CD4-positive, alpha-beta T cell treated with Interleukin-17A for 4 hours (primary cell): ENCODE measurements around the gene UBB.

Experiments
- DNase-seq: peaks from one replicate; pipeline ENCODE4 v3.0.0-alpha.2; 2020; ENCODE audit warnings: mixed read lengths

Gene UBB

DNA sequence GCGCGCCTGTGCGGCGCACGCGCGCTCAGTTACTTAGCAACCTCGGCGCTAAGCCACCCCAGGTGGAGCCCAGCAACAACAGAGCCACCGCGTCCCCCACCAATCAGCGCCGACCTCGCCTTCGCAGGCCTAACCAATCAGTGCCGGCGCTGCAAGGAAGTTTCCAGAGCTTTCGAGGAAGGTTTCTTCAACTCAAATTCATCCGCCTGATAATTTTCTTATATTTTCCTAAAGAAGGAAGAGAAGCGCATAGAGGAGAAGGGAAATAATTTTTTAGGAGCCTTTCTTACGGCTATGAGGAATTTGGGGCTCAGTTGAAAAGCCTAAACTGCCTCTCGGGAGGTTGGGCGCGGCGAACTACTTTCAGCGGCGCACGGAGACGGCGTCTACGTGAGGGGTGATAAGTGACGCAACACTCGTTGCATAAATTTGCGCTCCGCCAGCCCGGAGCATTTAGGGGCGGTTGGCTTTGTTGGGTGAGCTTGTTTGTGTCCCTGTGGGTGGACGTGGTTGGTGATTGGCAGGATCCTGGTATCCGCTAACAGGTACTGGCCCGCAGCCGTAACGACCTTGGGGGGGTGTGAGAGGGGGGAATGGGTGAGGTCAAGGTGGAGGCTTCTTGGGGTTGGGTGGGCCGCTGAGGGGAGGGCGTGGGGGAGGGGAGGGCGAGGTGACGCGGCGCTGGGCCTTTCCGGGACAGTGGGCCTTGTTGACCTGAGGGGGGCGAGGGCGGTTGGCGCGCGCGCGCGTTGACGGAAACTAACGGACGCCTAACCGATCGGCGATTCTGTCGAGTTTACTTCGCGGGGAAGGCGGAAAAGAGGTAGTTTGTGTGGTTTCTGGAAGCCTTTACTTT is at the start of gene UBB:
UBB (plus strand) TSS at position 452 of the 856 bp plus-strand sequence. CDS start 817 bp downstream, outside the sequence.
- peak; percentile 93 for DNase-seq

- no peak for DNase-seq
Observed at GRCh38 chr17:16338391-16338790, 42.5 kb upstream of the UBB start.

DNA sequence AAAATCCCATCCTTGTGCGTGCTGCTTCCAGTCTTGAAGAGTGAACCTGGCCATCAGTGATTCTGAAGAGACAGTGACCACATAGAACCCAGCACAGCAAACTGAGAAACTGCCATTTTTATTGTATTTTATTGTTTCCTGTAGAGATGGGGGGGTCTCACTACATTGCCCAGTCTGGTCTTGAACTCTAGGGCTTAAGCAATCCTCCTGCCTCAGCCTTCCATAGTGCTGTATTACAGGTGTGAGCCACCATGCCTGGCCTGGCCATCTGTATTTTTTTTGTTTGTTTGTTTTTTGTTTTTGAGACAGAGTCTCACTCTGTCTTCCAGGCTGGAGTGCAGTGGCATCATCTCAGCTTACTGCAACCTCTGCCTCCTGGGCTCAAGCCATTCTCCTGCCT is 41.5 kb upstream of the UBB start:
- no peak for DNase-seq

DNA sequence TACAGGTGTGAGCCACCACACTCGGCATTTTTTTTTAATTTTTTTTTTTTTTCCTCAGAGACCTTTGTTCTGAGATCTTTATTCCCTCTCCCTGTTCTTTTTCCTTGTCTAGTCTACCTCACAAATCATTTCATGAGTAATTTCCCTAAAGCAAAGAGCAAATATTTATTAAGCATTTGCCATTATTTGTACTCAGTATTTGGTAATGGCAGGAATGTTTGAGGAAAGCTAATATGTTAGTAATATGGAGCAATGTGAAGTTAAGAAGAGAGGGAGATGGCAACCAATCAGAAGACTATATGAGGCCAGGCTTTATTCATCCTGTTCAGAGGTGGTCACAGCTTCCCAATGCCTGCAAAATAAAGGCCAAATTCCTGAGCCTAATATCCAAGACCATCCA is 40.9 kb upstream of the UBB start:
- DNase-seq, result no peak

- DNase-seq, result no peak
Observed at GRCh38 chr17:16342979-16343378, 37.9 kb upstream of the UBB start.

DNA sequence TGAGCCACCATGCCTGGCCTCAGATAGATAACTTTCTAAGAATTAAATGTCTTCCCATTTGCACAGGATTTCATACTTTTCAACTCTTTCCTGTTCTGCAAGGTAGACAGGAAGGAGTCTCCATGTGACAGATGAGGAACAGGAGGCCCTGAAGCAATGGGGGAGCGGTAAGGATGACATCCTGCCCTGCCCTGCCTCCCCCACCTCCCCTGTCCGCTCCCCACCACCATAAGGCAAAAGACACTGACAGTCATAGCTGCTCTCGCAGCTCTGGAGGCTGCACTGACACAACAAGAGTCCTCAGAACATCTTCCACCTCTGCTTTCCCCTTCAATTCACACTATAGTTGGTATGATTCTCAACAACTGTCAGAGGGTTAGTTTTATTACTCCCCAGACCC is 37.3 kb upstream of the UBB start:
- DNase-seq, result no peak

DNA sequence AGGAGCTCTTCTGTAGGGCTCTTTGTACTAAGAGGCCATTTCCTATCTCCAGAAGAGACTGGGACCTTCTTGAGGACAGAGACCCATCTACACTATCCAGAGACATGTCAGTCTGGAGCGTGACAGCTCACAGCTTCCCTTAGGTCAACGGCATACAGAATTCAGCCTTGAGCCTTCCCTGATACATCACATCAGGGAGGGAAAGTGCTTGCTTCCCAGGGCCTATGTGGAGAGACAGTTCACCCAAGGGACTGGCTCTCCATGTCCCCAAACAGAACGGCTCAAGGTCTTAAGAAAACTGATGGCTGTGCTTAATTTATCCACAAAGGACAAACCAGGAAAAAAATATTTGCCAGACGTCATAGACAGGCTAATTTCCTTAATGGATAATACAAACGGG is 35.3 kb upstream of the UBB start:
- DNase-seq, result no peak

DNA sequence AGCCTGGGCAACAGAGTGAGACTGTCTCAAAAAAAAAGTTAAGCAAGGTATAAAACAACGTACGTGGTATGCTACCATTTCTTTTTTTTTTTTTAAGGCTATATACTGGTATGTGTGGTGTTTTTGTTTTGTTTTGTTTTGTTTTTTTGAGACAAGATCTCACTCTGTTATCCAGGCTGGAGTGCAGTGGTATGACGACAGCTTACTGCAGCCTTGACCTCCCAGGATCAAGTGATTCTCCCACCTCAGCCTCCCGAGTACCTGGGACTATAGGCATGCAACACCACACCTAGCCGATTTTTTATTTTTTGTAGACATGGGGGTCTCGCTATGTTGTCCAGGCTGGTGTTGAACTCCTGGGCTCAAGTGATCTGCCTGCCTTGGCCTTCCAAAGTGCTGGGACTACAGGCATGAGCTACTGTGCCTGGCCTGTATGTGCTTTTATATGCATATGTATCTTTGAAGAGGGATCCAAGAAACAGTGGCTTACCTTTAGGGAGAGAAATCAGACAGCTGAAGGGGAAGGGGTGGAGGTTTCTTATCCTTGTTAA is 34.1 kb upstream of the UBB start:
- DNase-seq, result no peak

DNA sequence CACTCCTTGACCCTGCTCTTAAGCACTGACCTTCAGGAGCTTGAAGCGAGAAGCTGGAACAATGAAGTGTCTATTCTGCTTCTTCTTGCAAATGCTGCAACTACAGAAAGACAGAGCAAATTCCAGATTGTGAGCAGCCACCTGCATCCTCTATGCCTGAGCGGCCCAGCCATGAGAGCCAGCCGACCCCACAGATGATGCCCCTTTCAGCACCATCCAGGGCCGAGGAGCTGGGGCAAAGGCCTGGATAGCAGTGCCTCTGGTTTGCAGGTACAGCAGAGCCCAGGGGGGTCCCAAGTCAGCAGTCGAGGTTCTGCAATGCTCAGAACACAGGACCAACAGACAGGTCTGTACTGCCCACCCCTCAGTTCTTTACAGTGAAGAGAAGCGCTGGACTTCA is 32.3 kb upstream of the UBB start:
- no peak for DNase-seq

DNA sequence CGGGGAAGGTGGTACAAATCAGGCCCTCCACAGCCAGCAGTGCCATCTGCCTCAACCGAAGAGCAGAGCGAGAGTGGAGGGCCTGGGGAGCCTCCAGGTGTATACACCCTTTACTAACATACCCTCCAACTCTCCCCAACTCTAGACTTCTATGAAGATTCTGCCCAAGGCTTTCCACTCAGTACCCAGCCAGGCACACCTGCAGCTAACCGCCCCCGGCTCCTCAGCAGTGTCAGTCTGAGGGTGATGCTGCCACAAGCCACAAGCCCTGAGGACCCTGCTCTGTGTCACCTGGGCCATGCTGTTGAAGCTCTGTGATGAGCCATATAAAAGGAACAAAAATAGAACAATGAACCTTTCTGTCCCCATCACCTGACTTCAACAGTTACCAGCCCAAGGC is 31.5 kb upstream of the UBB start:
- no peak for DNase-seq

GRCh38 chr17:16351831-16352230 is 29.1 kb upstream of the UBB start:
- DNase-seq, result no peak

DNA sequence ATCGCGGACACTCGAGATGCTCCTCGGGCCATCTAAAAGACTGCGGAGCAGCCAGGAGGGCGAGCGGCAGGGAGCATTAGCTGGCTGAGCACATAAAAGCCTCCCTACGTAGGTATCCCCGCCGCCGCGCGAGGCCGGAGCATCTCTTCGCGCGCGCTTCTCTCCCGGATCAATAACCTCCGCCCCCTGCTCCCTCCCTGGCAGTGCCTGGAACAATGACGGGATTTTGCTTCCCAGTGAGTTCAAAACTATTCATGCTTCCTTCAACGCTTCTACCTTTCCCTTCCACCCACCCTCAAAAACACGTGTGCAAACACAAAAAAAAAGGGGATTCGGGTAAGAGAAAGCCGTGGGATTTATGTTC is 28.6 kb upstream of the UBB start:
- peak; percentile 53 for DNase-seq

DNA sequence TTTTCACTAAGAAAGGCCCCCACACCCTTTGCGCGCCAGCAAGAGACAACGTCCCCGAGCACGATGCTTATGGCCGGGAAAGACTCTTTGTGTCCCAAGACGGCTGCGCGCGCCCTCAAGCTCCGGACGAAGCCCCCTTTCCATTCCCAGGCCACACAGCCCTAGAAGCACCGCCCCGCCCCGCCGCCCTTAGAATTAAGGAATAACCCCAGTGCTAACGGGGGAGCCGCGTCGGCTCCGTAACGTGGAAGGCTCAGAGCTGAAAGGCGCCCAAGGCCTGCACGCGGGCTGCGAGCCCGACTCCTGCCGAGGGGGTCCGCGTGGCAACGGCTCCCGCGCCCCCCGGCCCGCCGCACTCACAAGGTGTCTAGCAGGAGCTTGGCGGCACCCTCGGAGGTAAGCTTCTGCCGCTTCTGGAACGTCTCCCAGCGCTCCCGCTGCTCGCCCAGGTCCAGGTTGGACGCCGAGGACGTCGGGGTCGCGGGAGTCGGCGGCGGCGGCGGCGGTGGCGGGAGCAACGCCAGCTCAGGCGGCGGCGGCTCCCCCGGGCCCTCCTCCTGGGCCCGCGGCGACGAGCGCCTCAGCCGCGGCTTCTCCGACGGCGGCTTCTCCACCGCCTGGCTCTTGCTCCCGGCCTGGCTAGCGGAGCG is 28.1 kb upstream of the UBB start:
- peak; percentile 56 for DNase-seq

DNA sequence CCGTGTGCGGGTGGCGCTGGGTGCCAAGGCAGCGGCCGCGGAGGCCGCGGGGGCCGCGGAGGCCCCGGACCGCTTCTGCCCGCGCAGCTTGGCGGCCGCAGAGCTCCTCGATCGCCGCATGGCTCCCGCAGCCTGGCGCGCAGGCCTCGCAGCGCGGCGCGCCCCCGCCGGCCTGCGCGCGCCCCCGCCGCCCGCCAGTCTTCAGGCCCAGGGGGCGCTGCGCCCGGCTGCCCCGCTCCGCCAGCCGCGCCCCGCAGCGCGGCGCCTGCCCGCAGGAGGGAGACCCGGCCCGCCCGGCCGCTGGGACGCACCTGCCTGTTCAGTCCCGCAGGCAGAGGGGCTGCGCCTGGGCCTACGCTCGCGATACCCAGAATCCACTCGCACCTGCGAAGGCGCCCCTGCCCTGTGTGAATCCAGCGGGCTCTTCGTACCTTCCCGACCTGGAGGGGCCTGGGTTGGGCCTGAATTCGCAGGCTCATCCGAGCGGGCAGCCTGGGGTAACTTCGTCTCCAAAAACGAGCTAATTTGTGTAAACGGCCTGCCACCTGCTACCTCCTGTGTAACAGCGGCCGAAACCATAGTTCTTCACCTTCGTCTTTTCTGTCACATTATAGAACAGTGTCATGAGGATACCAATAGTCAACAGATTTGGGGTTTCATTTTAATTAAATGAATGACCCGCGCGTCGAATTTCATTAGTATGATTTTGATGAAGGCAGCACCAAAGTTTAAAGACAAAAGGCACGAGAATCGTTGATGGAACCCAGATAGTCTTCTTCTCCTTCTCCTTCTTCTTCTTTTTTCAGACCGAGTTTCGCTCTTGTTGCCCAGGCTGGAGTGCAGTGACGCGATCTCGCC is 27.3 kb upstream of the UBB start, which contains the start of gene CENPV:
CENPV (minus strand) TSS at position 153 of the 858 bp plus-strand sequence; CDS start at position 120, 33 bp downstream.
- peak; percentile 79 for DNase-seq

- DNase-seq, result no peak
Observed at GRCh38 chr17:16354585-16354984, 26.3 kb upstream of the UBB start.

- DNase-seq, result no peak
Observed at GRCh38 chr17:16358394-16358793, 22.5 kb upstream of the UBB start.

DNA sequence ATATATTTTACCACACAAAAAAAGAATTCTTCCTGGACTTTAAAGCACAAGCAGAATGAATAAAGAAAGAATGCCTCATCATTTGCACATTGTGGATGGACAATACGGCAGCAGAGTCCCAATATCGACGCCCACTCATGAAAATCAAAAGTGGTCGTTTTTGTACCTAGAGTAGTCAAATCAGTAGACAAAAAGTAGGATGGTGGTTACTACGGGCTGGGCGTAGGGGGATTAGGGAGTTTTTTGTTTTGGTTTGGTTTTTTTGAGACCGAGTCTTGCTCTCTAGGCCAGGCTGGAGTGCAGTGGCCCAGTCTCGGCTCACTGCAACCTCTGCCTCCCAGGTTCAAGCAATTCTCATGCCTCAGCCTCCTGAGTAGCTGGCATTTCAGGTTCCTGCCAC is 19.0 kb upstream of the UBB start:
- no peak for DNase-seq

DNA sequence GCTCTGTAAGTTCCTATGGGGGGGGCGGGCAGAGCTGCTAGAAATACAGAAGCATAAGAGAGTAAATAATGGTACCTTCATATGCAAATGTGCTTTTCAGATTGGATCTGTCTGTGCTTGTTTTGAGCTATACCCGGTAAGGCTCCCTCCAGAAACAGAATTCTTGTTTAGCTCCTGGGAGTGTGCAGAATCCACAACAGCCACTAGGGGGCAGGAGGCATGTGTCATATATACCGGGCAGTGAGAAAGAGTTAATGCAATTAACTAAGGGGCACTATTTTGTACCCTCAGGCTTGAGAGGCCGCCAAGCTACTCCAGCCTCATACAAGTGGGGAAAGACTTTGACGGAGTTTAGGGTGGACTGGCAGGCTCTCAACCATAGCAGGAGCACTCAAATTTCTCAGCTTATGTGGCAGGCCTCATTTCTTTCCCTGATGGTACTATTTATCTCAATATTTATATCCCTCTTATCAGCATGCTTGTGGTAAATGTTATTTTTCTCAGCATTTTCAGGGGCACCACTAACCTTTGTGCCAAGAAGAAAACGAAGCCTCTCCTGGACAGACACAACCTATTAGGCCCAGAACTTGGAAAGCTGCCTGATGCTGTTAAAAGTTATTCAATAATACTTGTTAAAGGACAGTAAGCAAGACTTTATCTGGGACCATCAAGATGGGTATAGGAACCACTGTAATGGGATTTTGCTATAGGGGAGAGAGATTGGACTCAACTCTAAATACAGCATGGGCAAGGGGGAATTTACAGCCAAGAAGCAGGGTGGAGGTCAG is 16.9 kb upstream of the UBB start:
- DNase-seq, result peak; percentile 83

DNA sequence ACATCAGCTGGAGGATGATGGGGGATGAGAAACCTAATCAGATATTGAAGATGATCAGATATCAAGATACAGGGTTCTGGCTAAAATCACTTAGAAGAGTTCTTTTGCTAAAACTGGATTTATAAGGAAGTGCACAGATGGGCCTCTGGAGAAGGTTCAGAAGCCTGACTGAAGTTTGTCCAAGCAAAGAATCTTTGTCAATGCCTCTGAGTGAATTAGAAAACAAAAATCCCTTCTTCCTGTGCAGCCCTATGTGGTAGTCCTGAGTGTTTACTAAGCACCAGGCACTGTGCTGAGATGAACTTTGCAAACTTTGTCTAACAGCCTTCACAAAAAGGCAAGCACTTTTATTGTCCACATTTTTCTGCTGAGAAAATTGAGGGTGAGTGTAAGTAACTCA is 16.3 kb upstream of the UBB start:
- DNase-seq, result no peak

- no peak for DNase-seq
Observed at GRCh38 chr17:16371742-16372141, 9.1 kb upstream of the UBB start.

- no peak for DNase-seq
Observed at GRCh38 chr17:16374146-16374938, 6.5 kb upstream of the UBB start.
